NCI-H748 (cell line): ENCODE results near the gene GNPTAB.
"Not testable (repeated sequence)": the region's sequence is repeated elsewhere in the genome, so short reads cannot be mapped to it uniquely, and the experiment has no call there.

Source experiments
- DNase-seq: peaks from one replicate; lab custom pipeline; 2025; ENCODE audit not compliant: unreplicated experiment; lab: John Stamatoyannopoulos, UW

Gene GNPTAB

GRCh38 chr12:101830367-101831325 lies at the start of gene GNPTAB:
TSS of gene GNPTAB (minus strand) at chr12:101830959. CDS start at chr12:101830675, 284 bp downstream.
- peak; percentile 90 for DNase-seq

DNA sequence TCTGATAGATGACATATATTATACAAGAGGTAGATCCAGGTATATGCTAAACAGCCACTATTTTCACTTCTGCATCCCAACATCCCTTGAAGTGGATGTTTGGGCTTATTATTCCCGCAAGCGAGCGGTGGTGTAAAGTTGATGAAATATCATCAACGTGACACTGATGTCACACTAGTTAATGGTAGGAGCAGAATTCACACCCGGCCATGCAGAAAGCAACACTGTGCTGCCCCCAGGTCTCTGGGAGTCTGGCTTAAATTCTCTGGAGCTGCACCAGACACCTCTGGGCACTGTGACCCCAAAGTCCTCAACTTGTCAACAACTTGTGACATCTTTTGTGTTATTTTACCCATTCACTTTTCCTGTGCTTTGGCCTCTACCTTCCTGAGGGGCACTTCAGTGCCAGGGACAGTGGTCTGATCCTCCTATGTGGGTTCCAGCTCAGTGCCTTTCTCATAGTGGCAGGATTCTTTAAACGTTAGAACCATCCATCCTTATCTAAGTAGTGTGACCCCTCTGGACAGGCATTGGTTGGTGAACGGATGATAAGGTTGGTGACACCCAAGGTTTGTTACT lies 47.6 kb upstream of the GNPTAB start:
- DNase-seq = no peak

DNA sequence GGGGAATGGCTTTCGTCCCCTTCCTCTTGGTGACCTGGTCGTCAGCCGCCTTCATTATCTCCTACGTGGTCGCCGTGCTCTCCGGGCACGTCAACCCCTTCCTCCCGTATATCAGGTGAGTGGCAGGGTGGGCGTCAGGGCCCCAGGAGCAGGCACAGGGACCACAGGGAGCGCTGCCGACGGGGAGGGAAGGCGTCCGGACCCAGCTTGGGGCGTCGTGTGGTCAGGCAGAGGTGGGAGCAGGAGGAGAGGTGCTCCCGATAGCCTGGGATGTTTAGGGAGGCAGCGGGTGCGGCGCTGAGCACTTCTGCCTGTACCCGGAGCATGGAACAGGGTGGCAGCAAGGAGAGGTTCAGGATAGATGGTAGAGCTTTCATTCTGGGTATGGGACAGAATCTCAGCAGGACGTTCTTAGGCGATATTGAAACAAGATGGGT lies 47.1 kb upstream of the GNPTAB start:
- DNase-seq = peak; percentile 41

- DNase-seq = peak; percentile 79
Measured at GRCh38 chr12:101876861-101877805, 46.4 kb upstream of the GNPTAB start, which contains the start of gene DRAM1. TSS of gene DRAM1 (plus strand) at chr12:101877580. CDS start at chr12:101877790, 210 bp downstream.

- no peak for DNase-seq
Measured at GRCh38 chr12:101876322-101876860, 45.6 kb upstream of the GNPTAB start.

- no peak for DNase-seq
Measured at GRCh38 chr12:101875162-101875561, 44.4 kb upstream of the GNPTAB start.

- no peak for DNase-seq
Measured at GRCh38 chr12:101870925-101871324, 40.2 kb upstream of the GNPTAB start.

GRCh38 chr12:101867619-101868018 lies 36.9 kb upstream of the GNPTAB start:
- DNase-seq = not testable (repeated sequence)

- no peak for DNase-seq
Measured at GRCh38 chr12:101866615-101867373, 36.0 kb upstream of the GNPTAB start.

DNA sequence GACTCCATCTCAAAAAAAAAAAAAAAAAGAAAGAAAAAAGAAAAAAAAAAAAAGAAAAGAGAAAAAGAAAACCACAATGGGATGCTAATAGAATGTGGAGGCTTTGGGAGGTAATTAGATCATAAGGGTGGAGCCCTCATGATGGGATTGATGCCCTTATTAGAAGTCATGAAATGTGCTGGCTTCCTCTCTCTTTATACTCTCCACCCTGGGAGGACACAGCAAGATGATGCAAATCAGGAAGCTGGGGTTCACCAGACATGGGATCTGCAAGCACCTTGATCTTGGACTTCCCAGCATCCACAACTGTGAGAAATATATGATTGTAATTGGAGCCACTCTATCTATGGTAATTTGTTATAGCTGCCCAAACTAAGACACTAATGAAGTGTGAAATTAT lies 33.2 kb upstream of the GNPTAB start:
- DNase-seq = no peak

DNA sequence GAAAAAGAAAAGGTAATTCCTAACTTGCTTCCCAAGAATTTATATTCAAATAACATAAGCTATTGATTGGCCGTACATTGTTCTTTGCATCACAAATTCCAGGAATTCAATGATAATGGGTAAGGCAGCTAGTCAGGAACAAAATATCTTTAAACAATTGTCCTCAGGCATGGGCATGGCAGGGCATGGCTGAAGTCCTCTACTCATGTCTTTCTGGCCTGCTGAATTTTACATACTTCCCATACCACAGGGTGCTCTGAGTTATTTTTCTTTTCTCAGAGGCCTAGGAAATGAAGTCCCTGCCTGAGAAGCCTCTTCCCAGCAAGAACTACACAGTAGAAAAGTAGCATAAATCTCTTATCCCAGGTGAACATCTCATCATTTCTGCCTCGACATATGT lies 31.5 kb upstream of the GNPTAB start:
- DNase-seq = no peak

- DNase-seq = peak; percentile 5
Measured at GRCh38 chr12:101861688-101862087, 30.9 kb upstream of the GNPTAB start.

GRCh38 chr12:101859664-101860607 lies 29.2 kb upstream of the GNPTAB start:
- no peak for DNase-seq

DNA sequence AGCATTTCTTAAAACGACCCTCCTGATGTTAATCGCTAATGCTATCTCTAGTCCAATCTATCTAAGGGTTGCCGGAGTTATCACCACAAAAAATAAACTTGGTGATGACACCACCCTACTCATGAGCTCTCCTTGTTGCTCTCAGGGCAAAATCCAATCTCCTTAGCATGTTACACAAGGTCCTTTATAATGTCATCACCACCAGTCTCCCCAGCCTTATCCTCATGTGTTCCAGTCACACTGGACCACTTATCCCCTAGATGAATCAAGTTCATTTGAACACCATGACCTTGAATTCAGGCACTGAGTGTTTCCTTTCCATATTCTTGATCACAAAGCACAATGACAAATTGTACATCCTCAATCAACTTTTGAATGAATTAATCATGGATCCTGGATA lies 27.6 kb upstream of the GNPTAB start:
- DNase-seq = no peak

DNA sequence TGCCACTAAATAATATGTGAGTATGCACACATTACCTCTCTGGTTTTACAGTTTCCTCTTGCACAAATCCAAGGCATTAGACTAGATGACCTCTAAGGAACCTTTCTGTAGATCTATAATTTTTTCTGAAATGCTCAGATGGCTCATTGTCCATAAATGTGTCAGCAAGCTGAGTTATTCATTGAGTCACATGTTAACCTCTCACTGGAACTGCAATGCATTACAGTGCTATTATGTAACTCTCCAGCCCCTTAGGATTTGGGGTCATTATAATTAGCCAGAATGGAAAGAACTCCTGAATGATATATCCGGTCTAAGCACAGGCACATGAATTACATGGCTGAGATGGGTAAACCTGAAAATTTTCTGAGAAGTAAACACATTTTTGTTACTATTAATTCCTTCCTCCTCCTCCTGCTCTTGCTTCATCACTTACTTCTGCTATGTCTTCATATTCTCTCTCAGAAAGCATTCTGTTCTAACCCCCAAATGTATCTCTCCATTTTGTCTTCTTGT lies 26.3 kb upstream of the GNPTAB start:
- no peak for DNase-seq

DNA sequence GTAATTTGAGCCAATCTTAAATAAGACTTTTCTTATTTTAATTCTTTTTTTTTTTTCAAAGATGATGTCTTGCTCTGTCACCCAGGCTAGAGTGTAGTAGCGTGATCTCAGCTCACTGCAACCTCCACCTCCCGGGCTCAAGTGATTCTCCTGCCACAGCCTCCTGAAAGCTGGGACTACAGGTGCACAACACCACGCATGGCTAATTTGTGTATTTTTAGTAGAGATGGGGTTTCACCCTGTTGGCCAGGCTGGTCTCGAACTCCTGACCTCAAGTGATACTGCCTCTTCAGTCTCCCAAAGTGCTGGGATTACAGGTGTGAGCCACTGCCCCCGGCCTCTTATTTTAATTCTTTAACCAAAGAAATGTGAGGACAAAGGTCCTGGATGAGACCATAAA lies 25.9 kb upstream of the GNPTAB start:
- not testable (repeated sequence) for DNase-seq

GRCh38 chr12:101855976-101856375 lies 25.2 kb upstream of the GNPTAB start:
- no peak for DNase-seq

- DNase-seq = no peak
Measured at GRCh38 chr12:101855364-101855884, 24.7 kb upstream of the GNPTAB start.
